Measurements from ENCODE around the gene SEC14L5. TPM values are rescaled to one million over a fixed set of nuclear protein-coding genes. Genes with fewer than 3 reads are reported as not detected.

SEC14L5 gene
- total and polyA plus RNA-seq, 10 of the 15 experiments (the other 5 are each of a cell fraction or from before 2014, with no cell fraction given) = 0.01 TPM; not detected in 9

DNA sequence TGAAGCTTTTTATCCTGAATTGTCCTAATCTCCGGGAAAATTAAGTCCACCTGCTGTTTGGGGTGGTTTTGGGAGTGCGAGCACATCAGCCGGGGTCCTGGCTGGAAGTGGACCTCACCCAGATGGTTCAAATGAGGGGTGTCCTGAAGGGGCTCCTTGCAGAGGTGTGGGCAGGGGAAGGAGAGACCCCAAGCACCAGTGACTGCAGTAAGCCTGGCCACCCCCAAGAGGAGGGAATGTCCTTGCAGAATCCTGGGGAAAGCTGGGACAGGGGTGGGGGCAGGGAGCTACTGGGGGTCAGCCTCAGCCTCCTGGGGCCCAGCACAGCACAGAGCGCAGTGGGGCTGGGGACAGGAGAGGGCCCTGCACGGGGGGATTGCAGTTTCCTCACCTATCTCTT is 46.2 kb downstream of the SEC14L5 start:
- intact Hi-C loops (cut with micrococcal nuclease; ENCODE audit: unreplicated experiment) = no loop called here
- TF ChIP-seq, protein P1, sequence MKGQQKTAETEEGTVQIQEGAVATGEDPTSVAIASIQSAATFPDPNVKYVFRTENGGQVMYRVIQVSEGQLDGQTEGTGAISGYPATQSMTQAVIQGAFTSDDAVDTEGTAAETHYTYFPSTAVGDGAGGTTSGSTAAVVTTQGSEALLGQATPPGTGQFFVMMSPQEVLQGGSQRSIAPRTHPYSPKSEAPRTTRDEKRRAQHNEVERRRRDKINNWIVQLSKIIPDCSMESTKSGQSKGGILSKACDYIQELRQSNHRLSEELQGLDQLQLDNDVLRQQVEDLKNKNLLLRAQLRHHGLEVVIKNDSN (IDR thresholded peaks at IDR 0.05; ENCODE audit: borderline replicate concordance, extremely low read length, insufficient read depth, low read depth, low read length) = no peak
- TF ChIP-seq MTA3 (IDR thresholded peaks at IDR 0.05; ENCODE audit: borderline replicate concordance, low read length) (no peak), WRNIP1 (IDR thresholded peaks at IDR 0.05; ENCODE audit: borderline replicate concordance, low read depth, low read length) (no peak), PAX8 (IDR thresholded peaks at IDR 0.05) (no peak), TCF12 (IDR thresholded peaks at IDR 0.05; ENCODE audit: low read depth, low read length) (no peak), EED (IDR thresholded peaks at IDR 0.05; ENCODE audit: low read depth) (no peak), ATF2 (IDR thresholded peaks at IDR 0.05; ENCODE audit: low read length) (no peak), MAX (IDR thresholded peaks at IDR 0.05; ENCODE audit: low read depth, low read length) (no peak), POLR2AphosphoS2 (IDR thresholded peaks at IDR 0.05; ENCODE audit: low read depth, low read length) (no peak)
- FAIRE-seq (no peak), DNase-seq (ENCODE audit: low read depth, low spot score) (no peak), ATAC-seq (no peak)
- Histone ChIP-seq H2AFZ (ENCODE audit: control insufficient read depth, low read depth, low read length) (no peak overlapping the region), H3K36me3 (ENCODE audit: control insufficient read depth in 2 of 2, insufficient read depth in 2 of 2, low read length in 1 of 2) (no peaks in the 10 kb centered on the region), H3K79me2 (ENCODE audit: control insufficient read depth, insufficient read depth, low read length) (no peaks in the 10 kb centered on the region), H3K27ac (ENCODE audit: control insufficient read depth, insufficient read depth) (no peak overlapping the region), H3K27me3 (replicated peaks in 1 of 2; ENCODE audit: control insufficient read depth in 2 of 2, insufficient read depth in 2 of 2, low read length in 1 of 2) (no peaks in the 10 kb centered on the region), H3K4me1 (ENCODE audit: control insufficient read depth, insufficient read depth, low read length) (no peaks in the 10 kb centered on the region), H3K4me3 (no peak overlapping the region), H3K9ac (ENCODE audit: control insufficient read depth, insufficient read depth, low read length) (no peak overlapping the region), H4K20me1 (ENCODE audit: control insufficient read depth, insufficient read depth) (no peaks in the 10 kb centered on the region), H3K9me3 (replicated peaks; ENCODE audit: control insufficient read depth, insufficient read depth, low read length) (no peaks in the 10 kb centered on the region), H3K4me2 (ENCODE audit: control insufficient read depth, insufficient read depth) (no peak overlapping the region)
- ChIA-PET RAD21 (ENCODE audit: unreplicated experiment) (no interaction called here), POLR2A (no interaction called here), CTCF (no interaction called here), SMC1A (ENCODE audit: uncharacterized antibody, unreplicated experiment) (no interaction called here)
- WGBS (ENCODE audit: insufficient coverage, insufficient replicate concordance, low lambda C conversion rate, missing lambda C conversion rate) = 58% methylated on average over 5 of the region's 5 CpGs
- in situ Hi-C loops (cut with MboI) = no loop called here
- BruUV-seq (replicated peaks) = no TSS peak

All from GM12878 (cell line).